ENCODE measurements around the gene PLPPR3.
A peak's percentile ranks its signal among the peaks of the same experiment; 100 is the strongest.
"Not testable (repeated sequence)": the region's sequence is repeated elsewhere in the genome, so short reads cannot be mapped to it uniquely, and the experiment has no call there.

The PLPPR3 gene

DNA sequence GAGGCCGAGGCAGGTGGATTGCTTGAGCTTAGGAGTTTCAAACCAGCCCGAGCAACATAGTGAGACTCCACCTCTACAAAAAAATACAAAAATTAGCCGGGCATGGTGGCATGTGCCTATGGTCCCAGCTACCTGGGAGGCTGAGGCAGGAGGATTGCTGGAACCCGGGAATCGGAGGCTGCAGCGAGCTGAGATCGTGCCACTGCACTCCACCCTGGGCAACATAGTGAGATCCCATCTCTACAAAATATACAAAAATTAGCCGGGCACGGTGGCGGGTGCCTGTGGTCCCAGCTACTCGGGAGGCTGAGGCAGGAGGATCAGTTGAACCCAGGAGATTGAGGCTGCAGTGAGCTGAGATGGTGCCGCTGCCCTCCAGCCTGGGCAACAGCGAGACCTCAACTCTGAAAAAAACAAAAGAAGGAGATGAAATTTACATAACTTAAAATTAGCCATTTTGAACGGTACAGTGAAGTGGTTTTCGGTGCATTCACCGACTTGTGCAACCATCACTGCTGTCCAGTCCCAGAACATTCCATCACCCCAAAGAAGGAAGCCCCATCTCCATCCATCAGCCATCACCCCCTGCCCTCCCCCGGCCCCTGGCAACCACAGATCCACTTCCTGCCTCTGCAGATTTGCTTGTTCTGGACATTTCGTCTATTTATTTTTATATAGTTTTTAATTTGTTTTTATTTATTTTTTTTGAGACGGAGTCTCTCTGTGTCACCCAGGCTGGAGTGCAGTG lies 4.3 kb upstream of the PLPPR3 start:
- DNase-seq (ENCODE audit: low spot score) (no peak), ATAC-seq (ENCODE audit: low read depth) (no peak)
- no peak for TF ChIP-seq CTCF (IDR thresholded peaks at IDR 0.05; ENCODE audit: poor library complexity, severe bottlenecking)
- Histone ChIP-seq H3K27ac (ENCODE audit: poor library complexity, severe bottlenecking) (no peak overlapping the region), H3K27me3 (ENCODE audit: insufficient read depth, poor library complexity, severe bottlenecking) (peaks cover 9% of the 10 kb centered on the region), H3K9me3 (ENCODE audit: severe bottlenecking) (no peaks in the 10 kb centered on the region), H3K4me3 (ENCODE audit: severe bottlenecking) (no peak overlapping the region), H3K4me1 (ENCODE audit: insufficient read depth, poor library complexity, severe bottlenecking) (no peaks in the 10 kb centered on the region), H3K36me3 (ENCODE audit: low read depth) (no peaks in the 10 kb centered on the region)

GRCh38 chr19:824885-825284 lies 3.1 kb upstream of the PLPPR3 start:
- Histone ChIP-seq H3K9me3 (ENCODE audit: severe bottlenecking) (no peaks in the 10 kb centered on the region), H3K4me1 (ENCODE audit: insufficient read depth, poor library complexity, severe bottlenecking) (no peaks in the 10 kb centered on the region), H3K27ac (ENCODE audit: poor library complexity, severe bottlenecking) (no peak overlapping the region), H3K27me3 (ENCODE audit: insufficient read depth, poor library complexity, severe bottlenecking) (peaks cover 9% of the 10 kb centered on the region), H3K36me3 (ENCODE audit: low read depth) (no peaks in the 10 kb centered on the region), H3K4me3 (ENCODE audit: severe bottlenecking) (no peak overlapping the region)
- DNase-seq (ENCODE audit: low spot score) = no peak
- no peak; the same call in 2 of the 3 replicates for ATAC-seq (ENCODE audit: low read depth)
- TF ChIP-seq CTCF (IDR thresholded peaks at IDR 0.05; ENCODE audit: poor library complexity, severe bottlenecking) = no peak

DNA sequence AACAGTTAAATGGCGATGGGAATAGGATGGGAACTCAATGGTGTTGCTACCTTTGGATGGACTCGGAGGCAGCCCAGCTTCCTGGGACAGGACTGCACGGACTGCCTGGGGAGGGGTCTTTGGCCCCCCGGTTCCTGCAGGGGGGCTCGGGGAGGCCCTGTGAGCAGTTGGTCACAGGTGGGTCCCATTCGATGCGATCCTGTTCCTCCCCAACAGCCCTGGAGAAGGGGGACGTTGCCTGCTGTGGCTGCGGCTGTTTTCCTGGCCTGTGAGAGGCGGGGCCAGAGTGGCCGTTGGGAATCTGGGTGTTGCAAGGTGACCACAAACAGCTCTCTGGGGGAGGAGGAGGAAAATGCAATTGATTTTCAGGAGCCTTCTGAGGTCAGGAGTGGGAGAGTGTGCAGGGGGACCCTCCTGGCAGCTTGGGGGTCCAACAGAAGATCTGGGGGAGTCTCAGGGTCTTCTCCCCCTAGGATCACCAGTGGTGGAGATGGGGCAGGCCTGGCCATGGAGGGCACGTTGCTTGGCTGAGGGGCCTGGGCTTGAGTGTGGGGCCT lies 1.9 kb upstream of the PLPPR3 start:
- Histone ChIP-seq H3K27ac (ENCODE audit: poor library complexity, severe bottlenecking) (no peak overlapping the region), H3K36me3 (ENCODE audit: low read depth) (no peaks in the 10 kb centered on the region), H3K9me3 (ENCODE audit: severe bottlenecking) (no peaks in the 10 kb centered on the region), H3K4me3 (ENCODE audit: severe bottlenecking) (no peak overlapping the region), H3K27me3 (ENCODE audit: insufficient read depth, poor library complexity, severe bottlenecking) (peaks cover 9% of the 10 kb centered on the region), H3K4me1 (ENCODE audit: insufficient read depth, poor library complexity, severe bottlenecking) (no peaks in the 10 kb centered on the region)
- DNase-seq (ENCODE audit: low spot score) (no peak), ATAC-seq (ENCODE audit: low read depth) (0 out of 3 replicates have a peak, but pooled peaks have one; percentile 21)
- no peak for TF ChIP-seq CTCF (IDR thresholded peaks at IDR 0.05; ENCODE audit: poor library complexity, severe bottlenecking)

DNA sequence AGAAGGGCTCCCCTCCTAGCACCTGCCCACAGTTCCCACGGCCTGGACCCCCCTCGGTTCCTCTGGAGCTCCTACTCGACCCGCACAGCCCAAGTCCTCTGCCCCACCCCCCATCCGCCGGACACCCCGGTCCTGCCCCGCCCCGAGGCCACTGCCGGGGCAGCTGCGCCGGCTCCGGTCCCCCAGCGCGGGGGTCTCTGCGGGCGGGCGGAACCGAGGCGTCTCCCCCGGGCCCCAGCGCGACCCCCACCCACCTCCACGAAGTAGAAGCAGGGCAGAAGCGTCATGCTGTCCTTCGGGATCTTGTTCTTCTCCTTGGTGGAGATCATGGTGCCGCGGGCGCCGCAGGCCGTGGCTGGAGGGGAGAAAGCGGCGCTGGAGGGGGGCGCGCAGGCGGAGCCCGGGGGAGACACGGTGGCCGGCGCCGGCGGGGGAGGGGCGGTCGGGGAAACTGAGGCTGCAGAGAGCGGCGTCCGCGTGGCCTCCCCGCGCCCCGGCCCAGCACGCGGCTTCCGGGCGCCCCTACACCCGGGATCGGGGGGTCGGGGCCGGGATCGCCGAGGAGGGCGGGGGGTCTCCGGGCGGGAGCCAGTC lies 427 bp downstream of the PLPPR3 start:
- Histone ChIP-seq H3K4me1 (ENCODE audit: insufficient read depth, poor library complexity, severe bottlenecking) (no peaks in the 10 kb centered on the region), H3K27me3 (ENCODE audit: insufficient read depth, poor library complexity, severe bottlenecking) (peaks cover 9% of the 10 kb centered on the region), H3K4me3 (ENCODE audit: severe bottlenecking) (no peak overlapping the region), H3K36me3 (ENCODE audit: low read depth) (no peaks in the 10 kb centered on the region), H3K9me3 (ENCODE audit: severe bottlenecking) (no peaks in the 10 kb centered on the region), H3K27ac (ENCODE audit: poor library complexity, severe bottlenecking) (no peak overlapping the region)
- ATAC-seq (ENCODE audit: low read depth) (no peak), DNase-seq (ENCODE audit: low spot score) (no peak)
- TF ChIP-seq CTCF (IDR thresholded peaks at IDR 0.05; ENCODE audit: poor library complexity, severe bottlenecking) = no peak

- not testable (repeated sequence) for H3K27me3 ChIP-seq (ENCODE audit: insufficient read depth, poor library complexity, severe bottlenecking); H3K27ac ChIP-seq (ENCODE audit: poor library complexity, severe bottlenecking); H3K36me3 ChIP-seq (ENCODE audit: low read depth); H3K4me1 ChIP-seq (ENCODE audit: insufficient read depth, poor library complexity, severe bottlenecking); H3K9me3 ChIP-seq (ENCODE audit: severe bottlenecking); DNase-seq (ENCODE audit: low spot score); ATAC-seq (ENCODE audit: low read depth); H3K4me3 ChIP-seq (ENCODE audit: severe bottlenecking)
Observed at GRCh38 chr19:820212-820611, 1.5 kb downstream of the PLPPR3 start.
